SU-DHL-6 (cell line): ENCODE data around the gene PDE4B.

Experiments used
- H2AFZ ChIP-seq: fragments of 200-600 bp; sonication (generic); 2 replicates; pipeline ENCODE4 v1.6.1; 2014; ENCODE audit warnings: low read depth, mild to moderate bottlenecking, moderate library complexity, mixed read lengths, antibody characterized with exemption, low read length; ENCODE audit not compliant: severe bottlenecking
- H3F3A ChIP-seq: fragments of 200-600 bp; shearing (Covaris generic); 2 replicates; pipeline ENCODE4 v1.6.0; 2016; ENCODE audit warnings: antibody characterized with exemption, mild to moderate bottlenecking; ENCODE audit not compliant: insufficient read depth
- H3K27ac ChIP-seq: fragments of 200-600 bp; sonication (generic); 2 replicates; pipeline ENCODE4 v1.5.1; 2016; ENCODE audit warnings: low read depth, mild to moderate bottlenecking, low read length, moderate library complexity, mixed read lengths
- H3K27me3 ChIP-seq: fragments of 200-600 bp; sonication (generic), shearing (Covaris generic); 2 replicates; pipeline ENCODE4 v1.6.0; 2014; ENCODE audit warnings: mild to moderate bottlenecking, low read length
- H3K36me3 ChIP-seq: fragments of 200-600 bp; sonication (generic); 2 replicates; pipeline ENCODE4 v1.6.1; 2014; ENCODE audit warnings: mild to moderate bottlenecking, low read length, mixed read lengths
- H3K4me2 ChIP-seq: fragments of 300-600, 200-600 bp; shearing (Covaris generic), sonication (generic); 2 replicates; pipeline ENCODE4 v1.6.0; 2014; ENCODE audit warnings: low read length, low read depth, mild to moderate bottlenecking; ENCODE audit not compliant: poor library complexity, severe bottlenecking
- H3K4me3 ChIP-seq: fragments of 200-600 bp; sonication (generic); 2 replicates; pipeline ENCODE4 v1.5.1; 2014; ENCODE audit warnings: antibody characterized with exemption, low read length, mild to moderate bottlenecking, mixed read lengths; ENCODE audit not compliant: insufficient read depth, poor library complexity, severe bottlenecking
- H3K79me2 ChIP-seq: fragments of 200-600 bp; sonication (generic); 2 replicates; pipeline ENCODE4 v1.6.1; 2014; ENCODE audit warnings: mild to moderate bottlenecking, low read length, moderate library complexity; ENCODE audit not compliant: insufficient read depth
- H3K9ac ChIP-seq: fragments of 200-600 bp; sonication (generic); 2 replicates; pipeline ENCODE4 v1.7.0; 2014; ENCODE audit warnings: mild to moderate bottlenecking, low read length
- H3K9me2 ChIP-seq: fragments of 200-600 bp; sonication (generic); replicated peaks from 2 replicates; pipeline ENCODE4 v1.6.1; 2014; ENCODE audit warnings: low read length; ENCODE audit not compliant: insufficient read depth
- H3K9me3 ChIP-seq: fragments of 200-600 bp; sonication (generic); 2 replicates; pipeline ENCODE4 v1.6.1; 2014; ENCODE audit warnings: low read length, mixed read lengths; ENCODE audit not compliant: insufficient read depth
- H4K20me1 ChIP-seq: fragments of 200-600 bp; sonication (generic); 2 replicates; pipeline ENCODE4 v1.6.1; 2014; ENCODE audit warnings: low read depth, mild to moderate bottlenecking, antibody characterized with exemption, low read length, moderate library complexity, mixed read lengths
- CTCF ChIP-seq: fragments of 200-600 bp; sonication (generic); IDR thresholded peaks from one replicate; pipeline ENCODE4 v1.5.1; 2017; ENCODE audit warnings: antibody characterized with exemption, mild to moderate bottlenecking, low read length, moderate library complexity; ENCODE audit not compliant: insufficient read depth, poor library complexity, severe bottlenecking
- EZH2phosphoT487 ChIP-seq: fragments of 200-600 bp; sonication (generic), shearing (Covaris generic); conservative IDR thresholded peaks from 2 replicates; pipeline ENCODE4 v1.6.1; 2018; ENCODE audit warnings: mild to moderate bottlenecking, antibody characterized with exemption, low read length, moderate library complexity, mixed read lengths

PDE4B gene

GRCh38 chr1:66315671-66316070 lies 523.0 kb downstream of the PDE4B start:
- no peaks in the 10 kb centered on the region for H3K9me3 ChIP-seq
- no peak overlapping the region for H3K9ac ChIP-seq
- no peaks in the 10 kb centered on the region for H3K36me3 ChIP-seq
- H3K9me2 ChIP-seq = no peaks in the 10 kb centered on the region
- no peak overlapping the region for H3K27ac ChIP-seq
- H2AFZ ChIP-seq = no peak overlapping the region
- no peaks in the 10 kb centered on the region for H3K79me2 ChIP-seq
- H3F3A ChIP-seq = no peaks in the 10 kb centered on the region
- no peaks in the 10 kb centered on the region for H3K27me3 ChIP-seq
- no peak for TF ChIP-seq EZH2phosphoT487
- TF ChIP-seq CTCF = no peak
- H3K4me3 ChIP-seq = no peak overlapping the region
- H3K4me2 ChIP-seq = no peak overlapping the region
- no peaks in the 10 kb centered on the region for H4K20me1 ChIP-seq

- Histone ChIP-seq H3K27ac (no peak overlapping the region), H3K79me2 (no peaks in the 10 kb centered on the region), H3K36me3 (no peaks in the 10 kb centered on the region), H3K4me3 (no peak overlapping the region), H4K20me1 (no peaks in the 10 kb centered on the region), H2AFZ (no peak overlapping the region), H3K27me3 (no peaks in the 10 kb centered on the region), H3F3A (no peaks in the 10 kb centered on the region), H3K9me3 (no peaks in the 10 kb centered on the region), H3K9me2 (no peaks in the 10 kb centered on the region), H3K9ac (no peak overlapping the region), H3K4me2 (no peak overlapping the region)
- TF ChIP-seq CTCF (no peak), EZH2phosphoT487 (no peak)
These were observed 524.0 kb downstream of the PDE4B start for GRCh38 chr1:66316464-66317247.

- Histone ChIP-seq H3K9me2 (no peaks in the 10 kb centered on the region), H4K20me1 (no peaks in the 10 kb centered on the region), H3K4me3 (no peak overlapping the region), H3K36me3 (no peaks in the 10 kb centered on the region), H3K27ac (no peak overlapping the region), H3K79me2 (no peaks in the 10 kb centered on the region), H2AFZ (no peak overlapping the region), H3K9me3 (no peaks in the 10 kb centered on the region), H3K4me2 (no peak overlapping the region), H3K27me3 (no peaks in the 10 kb centered on the region), H3K9ac (no peak overlapping the region), H3F3A (no peaks in the 10 kb centered on the region)
- TF ChIP-seq CTCF (no peak), EZH2phosphoT487 (no peak)
These were observed 524.5 kb downstream of the PDE4B start for GRCh38 chr1:66317248-66317515.
